Activated T-helper 1 cell treated with anti-CD3 and anti-CD28 coated beads, Interleukin-12 subunit alpha, Interleukin-12 subunit beta, Interleukin-2, Interleukin-4 antibody, amounts not matched to agents 30 ng/mL and 10 ng/mL and 1 ng/mL, durations not matched to agents 14 hours and 24 hours and 36 hours (primary cell): ENCODE measurements around the gene AMIGO1. TPM values are rescaled to one million over a fixed set of nuclear protein-coding genes. Genes with fewer than 3 reads are reported as not detected.
"Not testable (repeated sequence)": the region's sequence is repeated elsewhere in the genome, so short reads cannot be mapped to it uniquely, and the experiment has no call there.

Experiments used
- DNase-seq: peaks from one replicate; pipeline ENCODE4 v3.0.0; 2021; ENCODE audit warnings: low spot score
- H3K27ac Mint-ChIP-seq: one replicate; pipeline ENCODE4 v1.8.0; 2021; ENCODE audit warnings: mild to moderate bottlenecking, mixed read lengths
- H3K27me3 Mint-ChIP-seq: one replicate; pipeline ENCODE4 v1.8.0; 2022; ENCODE audit warnings: mild to moderate bottlenecking, moderate library complexity, mixed read lengths; ENCODE audit not compliant: insufficient read depth
- H3K36me3 Mint-ChIP-seq: one replicate; pipeline ENCODE4 v1.8.0; 2021; ENCODE audit warnings: low read depth, mixed read lengths
- H3K4me1 Mint-ChIP-seq: one replicate; pipeline ENCODE4 v1.8.0; 2021; ENCODE audit warnings: low read depth, mixed read lengths
- H3K4me3 Mint-ChIP-seq: one replicate; pipeline ENCODE4 v1.8.0; 2021; ENCODE audit warnings: mild to moderate bottlenecking, moderate library complexity, mixed read lengths
- H3K9me3 Mint-ChIP-seq: one replicate; pipeline ENCODE4 v1.8.0; 2021; ENCODE audit warnings: mixed read lengths
- intact Hi-C: fragments of 100-400 bp; cut with micrococcal nuclease; formaldehyde crosslinking; loops from one replicate; pipeline ENCODE4 v1.15.1; 2024
- total RNA-seq: library from RNA; stranded (reverse); gene quantifications from 2 replicates; pipeline ENCODE4 v1.2.3, GENCODE V29; 2022

AMIGO1 gene
- total RNA-seq, 1 donor from 2014 or later: 1.2 TPM

DNA sequence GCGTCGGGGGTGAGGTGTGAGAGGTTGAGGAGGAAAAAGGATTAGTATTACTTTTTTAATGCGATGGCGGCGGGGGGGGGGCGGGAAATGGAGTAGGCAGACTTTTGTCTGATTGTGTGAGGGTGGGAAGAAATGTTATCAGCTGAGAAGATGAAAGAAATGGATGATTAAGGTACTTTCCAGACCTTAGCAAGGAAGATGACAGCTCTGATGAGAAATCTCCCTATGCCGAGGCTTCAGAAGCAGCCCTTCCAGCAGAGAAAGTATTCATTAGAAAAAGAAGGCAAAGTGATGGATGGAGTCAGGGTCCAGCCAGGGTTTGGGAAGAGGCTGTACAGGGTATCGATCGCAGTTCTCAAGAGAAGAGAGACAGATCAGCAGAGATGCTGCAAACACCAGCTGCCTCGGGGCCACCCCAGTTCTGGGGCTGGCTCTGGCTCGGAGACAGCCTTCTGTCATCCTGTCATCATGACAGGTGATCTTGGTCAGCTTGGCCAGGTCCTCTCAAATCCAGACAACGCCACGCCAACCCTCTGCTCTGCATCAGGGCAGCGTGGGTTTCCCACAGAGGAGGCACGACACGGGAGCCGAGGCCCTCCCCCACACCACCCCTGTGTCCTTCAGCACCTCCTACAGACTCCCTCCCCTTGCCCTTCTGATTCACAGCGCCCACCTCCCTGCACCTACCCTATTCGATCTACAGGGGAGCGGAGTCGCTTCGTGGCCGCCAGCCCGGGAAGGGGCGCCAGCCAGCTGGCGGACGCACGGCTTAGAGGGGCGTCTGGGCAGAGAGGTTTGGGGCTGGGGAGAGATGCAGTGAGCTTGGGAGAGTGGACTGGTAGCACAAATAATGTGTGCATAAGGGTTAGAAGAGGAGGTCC lies 26.5 kb downstream of the AMIGO1 start:
- intact Hi-C loops: loop anchor here (1.0 to 5.0 kb wide), 8 partner anchors 11 to 551 kb away; partner anchors contain the start of genes CYB561D1, GSTM3, PSMA5 and PSRC1
- Mint-ChIP-seq H3K27me3 (peaks cover 14% of the 10 kb centered on the region), H3K36me3 (no peaks in the 10 kb centered on the region), H3K4me3 (peak overlapping the region; percentile 86), H3K9me3 (no peaks in the 10 kb centered on the region), H3K4me1 (peaks cover 39% of the 10 kb centered on the region), H3K27ac (peak overlapping the region; percentile 83)
- no peak for DNase-seq

DNA sequence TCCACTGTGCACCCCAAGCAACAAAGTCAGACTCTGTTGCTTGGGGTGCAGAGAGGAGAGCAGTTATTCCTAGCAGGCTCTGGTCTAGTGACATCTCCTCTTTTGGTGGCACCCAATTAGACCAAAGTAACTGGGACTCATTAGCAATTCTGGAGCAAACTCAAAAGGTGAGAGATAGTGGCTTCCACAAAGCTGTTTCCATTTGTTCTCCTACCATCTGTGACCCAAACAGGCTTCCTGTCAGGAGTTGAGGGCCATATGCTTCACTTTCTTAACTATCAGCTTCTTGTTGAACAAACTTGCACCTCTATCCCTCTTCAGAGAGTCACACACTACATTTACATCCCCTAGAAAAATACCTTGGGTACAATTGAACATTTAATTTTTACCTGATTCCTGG lies 27.3 kb downstream of the AMIGO1 start:
- H3K4me3 Mint-ChIP-seq: no peak overlapping the region
- no peak for DNase-seq
- H3K27me3 Mint-ChIP-seq: peaks cover 14% of the 10 kb centered on the region
- intact Hi-C loops: loop anchor here (2.0 to 5.0 kb wide), 3 partner anchors 140 to 270 kb away; partner anchors contain the start of genes GSTM3 and SARS1
- H3K9me3 Mint-ChIP-seq: no peaks in the 10 kb centered on the region
- peaks cover 39% of the 10 kb centered on the region for H3K4me1 Mint-ChIP-seq
- no peak overlapping the region for H3K27ac Mint-ChIP-seq
- H3K36me3 Mint-ChIP-seq: no peaks in the 10 kb centered on the region

DNA sequence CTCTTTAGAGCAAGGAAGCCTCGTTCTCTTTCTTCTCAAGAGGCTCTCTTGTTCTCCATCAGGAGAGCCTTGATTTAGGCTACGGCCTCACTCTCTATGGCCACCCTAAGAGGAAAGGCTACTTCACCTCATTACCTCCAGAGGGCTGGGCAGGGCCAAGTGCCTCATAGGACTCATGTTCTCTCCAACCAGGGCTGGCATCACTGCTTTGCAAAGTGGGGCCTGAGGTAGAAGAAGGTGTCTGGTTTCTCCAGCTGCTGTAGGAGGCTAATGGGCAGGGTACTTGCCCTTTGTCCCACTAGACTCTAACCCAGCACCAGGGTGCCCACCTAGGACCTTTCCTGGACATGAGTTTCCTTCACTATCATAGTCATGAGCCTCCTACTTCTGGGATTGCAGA lies 27.9 kb downstream of the AMIGO1 start:
- H3K4me1 Mint-ChIP-seq: peaks cover 38% of the 10 kb centered on the region
- peaks cover 14% of the 10 kb centered on the region for H3K27me3 Mint-ChIP-seq
- no peaks in the 10 kb centered on the region for H3K36me3 Mint-ChIP-seq
- H3K9me3 Mint-ChIP-seq: no peaks in the 10 kb centered on the region
- no peak overlapping the region for H3K27ac Mint-ChIP-seq
- no peak overlapping the region for H3K4me3 Mint-ChIP-seq
- intact Hi-C loops: loop anchor here (2.0 to 5.0 kb wide), 3 partner anchors 141 to 269 kb away; partner anchors contain the start of genes GSTM3 and SARS1
- DNase-seq: no peak

DNA sequence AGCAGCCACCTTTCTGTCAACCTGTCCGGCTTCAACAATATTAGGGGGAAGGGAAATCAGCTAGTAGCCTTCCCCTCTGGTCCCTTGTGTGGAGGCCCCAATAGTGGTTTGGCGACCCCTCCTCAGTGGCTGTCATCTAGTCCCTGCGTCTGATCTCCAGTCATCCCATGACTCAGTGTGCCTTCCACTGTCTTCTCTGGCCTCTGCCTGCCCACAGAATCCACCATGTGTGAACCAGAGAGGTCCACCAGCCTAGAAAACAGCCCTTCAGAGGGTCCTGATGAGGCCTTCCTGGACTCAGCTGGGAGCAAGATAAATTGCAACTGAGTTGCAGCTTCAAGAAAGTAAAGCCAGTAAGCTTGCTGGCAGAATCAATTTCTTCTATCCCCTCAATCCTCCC lies 29.6 kb downstream of the AMIGO1 start:
- H3K9me3 Mint-ChIP-seq: no peaks in the 10 kb centered on the region
- peaks cover 19% of the 10 kb centered on the region for H3K27me3 Mint-ChIP-seq
- no peak overlapping the region for H3K4me3 Mint-ChIP-seq
- DNase-seq: no peak
- intact Hi-C loops: loop anchor here (5.0 kb wide), 2 partner anchors 142 to 268 kb away; partner anchors contain the start of gene SARS1
- H3K27ac Mint-ChIP-seq: no peak overlapping the region
- H3K4me1 Mint-ChIP-seq: peaks cover 24% of the 10 kb centered on the region
- no peaks in the 10 kb centered on the region for H3K36me3 Mint-ChIP-seq

DNA sequence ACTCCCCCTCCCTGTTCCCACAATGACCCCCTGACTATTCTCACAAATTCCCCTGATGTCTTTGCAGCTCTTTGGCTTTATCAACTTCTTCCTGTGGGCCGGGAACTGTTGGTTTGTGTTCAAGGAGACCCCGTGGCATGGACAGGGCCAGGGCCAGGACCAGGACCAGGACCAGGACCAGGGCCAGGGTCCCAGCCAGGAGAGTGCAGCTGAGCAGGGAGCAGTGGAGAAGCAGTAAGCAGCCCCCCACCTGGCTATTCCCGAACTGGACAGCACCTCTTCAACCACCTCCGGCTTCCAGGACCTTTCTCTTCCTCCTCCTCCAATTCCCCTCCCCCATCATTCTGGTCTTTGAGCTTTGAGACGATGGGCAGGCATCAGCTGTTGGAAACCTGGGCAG lies 30.2 kb downstream of the AMIGO1 start:
- peaks cover 20% of the 10 kb centered on the region for H3K4me1 Mint-ChIP-seq
- DNase-seq: no peak
- no peaks in the 10 kb centered on the region for H3K36me3 Mint-ChIP-seq
- H3K27ac Mint-ChIP-seq: no peak overlapping the region
- peaks cover 19% of the 10 kb centered on the region for H3K27me3 Mint-ChIP-seq
- H3K9me3 Mint-ChIP-seq: no peaks in the 10 kb centered on the region
- H3K4me3 Mint-ChIP-seq: no peak overlapping the region
- intact Hi-C loops: no loop called here

DNA sequence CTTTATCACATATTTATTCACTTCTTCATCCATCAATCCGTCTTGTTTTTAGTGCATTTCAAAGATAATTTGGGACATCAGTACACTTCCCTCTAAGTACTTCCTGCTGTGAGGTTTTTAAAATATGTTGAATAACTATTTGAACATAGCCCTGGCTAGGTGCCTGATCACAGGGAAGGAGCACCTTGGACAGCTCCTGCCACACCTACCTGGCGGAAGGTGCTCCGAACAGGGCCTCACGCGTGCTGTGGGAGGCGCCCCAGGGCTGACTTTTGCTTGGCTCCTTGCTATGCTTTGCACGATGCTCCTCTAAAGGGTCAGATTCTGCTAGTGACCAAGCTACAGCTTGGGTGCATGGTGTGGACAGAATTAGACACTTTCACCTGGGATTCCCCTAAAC lies 30.7 kb downstream of the AMIGO1 start:
- Mint-ChIP-seq H3K27me3 (peaks cover 19% of the 10 kb centered on the region), H3K4me3 (no peak overlapping the region), H3K36me3 (no peaks in the 10 kb centered on the region), H3K9me3 (no peaks in the 10 kb centered on the region), H3K4me1 (peaks cover 20% of the 10 kb centered on the region), H3K27ac (no peak overlapping the region)
- no peak for DNase-seq
- intact Hi-C loops: no loop called here

DNA sequence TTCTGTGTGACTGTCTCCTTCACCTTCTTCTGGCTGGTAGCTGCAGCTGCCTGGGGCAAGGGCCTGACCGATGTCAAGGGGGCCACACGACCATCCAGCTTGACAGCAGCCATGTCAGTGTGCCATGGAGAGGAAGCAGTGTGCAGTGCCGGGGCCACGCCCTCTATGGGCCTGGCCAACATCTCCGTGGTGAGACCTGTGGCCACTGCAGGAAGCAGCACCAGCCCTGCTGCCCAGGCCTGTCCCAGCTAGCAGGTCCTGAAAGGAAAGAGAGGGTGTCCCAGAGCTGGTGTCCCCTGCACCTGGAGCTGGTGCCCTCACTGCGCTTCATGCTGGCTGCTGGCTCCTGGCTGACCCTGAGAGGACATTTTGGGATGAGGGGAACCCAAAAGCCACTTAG lies 31.7 kb downstream of the AMIGO1 start:
- no peak for DNase-seq
- peaks cover 13% of the 10 kb centered on the region for H3K4me1 Mint-ChIP-seq
- H3K36me3 Mint-ChIP-seq: no peaks in the 10 kb centered on the region
- no peak overlapping the region for H3K4me3 Mint-ChIP-seq
- H3K9me3 Mint-ChIP-seq: no peaks in the 10 kb centered on the region
- H3K27ac Mint-ChIP-seq: no peak overlapping the region
- intact Hi-C loops: no loop called here
- H3K27me3 Mint-ChIP-seq: peaks cover 25% of the 10 kb centered on the region

DNA sequence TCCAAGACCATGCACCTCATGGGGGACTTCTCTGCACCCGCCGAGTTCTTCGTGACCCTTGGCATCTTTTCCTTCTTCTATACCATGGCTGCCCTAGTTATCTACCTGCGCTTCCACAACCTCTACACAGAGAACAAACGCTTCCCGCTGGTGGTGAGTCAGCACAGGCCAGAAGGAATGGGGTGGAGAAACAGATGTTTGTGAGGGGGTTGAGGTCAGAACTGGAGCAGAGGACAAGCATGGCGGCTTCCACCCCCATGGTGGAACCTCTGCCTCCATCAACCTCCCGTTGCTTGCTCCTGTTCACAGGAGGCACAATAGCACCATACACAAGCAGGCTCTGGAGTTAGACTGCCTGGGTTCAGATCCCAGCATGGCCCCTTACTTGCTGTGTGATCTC lies 32.7 kb downstream of the AMIGO1 start:
- peaks cover 23% of the 10 kb centered on the region for H3K27me3 Mint-ChIP-seq
- H3K9me3 Mint-ChIP-seq: no peaks in the 10 kb centered on the region
- H3K27ac Mint-ChIP-seq: no peak overlapping the region
- intact Hi-C loops: no loop called here
- H3K4me1 Mint-ChIP-seq: peaks cover 6% of the 10 kb centered on the region
- no peak overlapping the region for H3K4me3 Mint-ChIP-seq
- H3K36me3 Mint-ChIP-seq: no peaks in the 10 kb centered on the region
- no peak for DNase-seq

DNA sequence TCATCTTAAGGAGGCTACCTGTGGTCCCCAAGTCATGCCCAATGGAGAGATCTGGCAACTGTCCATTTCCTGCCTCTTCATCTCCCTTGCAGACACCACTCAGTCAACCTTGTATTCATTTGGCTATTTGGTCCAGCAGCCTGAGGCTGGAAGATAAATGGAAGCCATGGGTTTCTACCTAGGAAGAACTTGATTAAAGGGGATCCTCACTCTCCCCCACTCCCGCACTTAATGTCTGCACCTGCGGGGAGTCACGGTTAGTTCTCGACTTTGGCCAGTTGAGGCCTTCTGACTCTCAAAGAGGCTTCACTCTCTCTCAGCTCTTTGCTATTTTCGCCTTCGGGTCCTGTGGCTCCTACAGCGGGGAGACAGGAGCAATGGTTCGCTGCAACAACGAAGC lies 34.3 kb downstream of the AMIGO1 start:
- Mint-ChIP-seq H3K4me1 (peaks cover 6% of the 10 kb centered on the region), H3K27me3 (peaks cover 27% of the 10 kb centered on the region), H3K27ac (no peak overlapping the region), H3K9me3 (no peaks in the 10 kb centered on the region), H3K36me3 (no peaks in the 10 kb centered on the region), H3K4me3 (no peak overlapping the region)
- intact Hi-C loops: no loop called here
- DNase-seq: no peak

DNA sequence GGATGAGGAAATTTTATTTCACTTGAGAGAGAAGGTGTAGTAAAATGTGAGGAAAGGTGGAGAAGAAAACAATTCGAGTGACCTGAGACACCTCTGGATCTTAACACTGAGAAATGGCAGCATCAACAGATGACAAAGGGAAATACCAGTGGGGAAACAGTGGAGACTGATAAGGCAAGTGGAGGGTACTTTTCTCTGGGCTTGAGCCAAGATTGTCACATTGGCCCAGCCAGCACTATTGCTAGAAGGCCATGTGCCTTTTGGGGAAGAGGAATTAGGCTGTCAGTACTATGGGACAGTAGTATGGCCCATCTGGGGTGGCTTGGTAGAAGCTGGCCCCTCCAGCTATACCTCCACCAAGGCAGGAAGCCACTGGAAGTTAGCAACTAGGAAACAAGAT lies 34.8 kb downstream of the AMIGO1 start:
- peaks cover 6% of the 10 kb centered on the region for H3K4me1 Mint-ChIP-seq
- no peaks in the 10 kb centered on the region for H3K36me3 Mint-ChIP-seq
- no peaks in the 10 kb centered on the region for H3K9me3 Mint-ChIP-seq
- intact Hi-C loops: no loop called here
- H3K4me3 Mint-ChIP-seq: no peak overlapping the region
- H3K27ac Mint-ChIP-seq: no peak overlapping the region
- no peak for DNase-seq
- H3K27me3 Mint-ChIP-seq: peaks cover 32% of the 10 kb centered on the region

DNA sequence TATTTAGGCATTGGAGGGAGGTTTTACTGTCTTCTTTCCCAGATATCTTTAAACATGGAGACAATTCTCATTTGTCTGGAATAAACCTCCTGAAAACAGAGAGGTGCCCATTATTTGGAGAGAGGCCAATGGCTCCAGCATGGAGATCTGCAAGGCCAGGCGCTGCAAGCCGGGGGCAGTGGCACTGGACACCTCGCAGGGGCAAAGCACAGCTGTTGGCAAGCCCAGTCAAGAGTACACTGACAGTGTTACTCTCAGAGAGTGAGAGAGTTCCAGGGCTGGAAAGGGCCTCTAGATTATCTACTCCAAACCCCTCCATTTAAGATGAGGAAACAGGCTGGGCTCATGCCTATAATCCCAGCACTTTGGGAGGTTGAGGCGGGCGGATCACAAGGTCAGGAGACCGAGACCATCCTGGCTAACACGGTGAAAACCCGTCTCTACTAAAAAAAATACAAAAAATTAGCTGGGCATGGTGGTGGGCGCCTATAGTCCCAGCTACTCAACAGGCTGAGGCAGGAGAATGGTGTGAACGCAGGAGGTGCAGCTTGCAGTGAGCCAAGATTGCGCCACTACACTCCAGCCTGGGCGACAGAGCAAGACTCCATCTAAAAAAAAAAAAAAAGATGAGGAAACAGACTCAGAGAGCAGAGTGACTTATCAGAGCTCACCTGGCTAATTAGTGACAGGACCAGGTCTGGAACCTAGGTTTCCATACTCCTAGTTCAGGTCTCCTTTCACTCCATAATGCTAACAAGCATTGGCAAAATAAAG lies 36.1 kb downstream of the AMIGO1 start:
- H3K27ac Mint-ChIP-seq, H3K4me3 Mint-ChIP-seq, DNase-seq, H3K4me1 Mint-ChIP-seq, intact Hi-C loops, H3K9me3 Mint-ChIP-seq, H3K36me3 Mint-ChIP-seq: not testable (repeated sequence)
- peaks cover 40% of the 10 kb centered on the region for H3K27me3 Mint-ChIP-seq

DNA sequence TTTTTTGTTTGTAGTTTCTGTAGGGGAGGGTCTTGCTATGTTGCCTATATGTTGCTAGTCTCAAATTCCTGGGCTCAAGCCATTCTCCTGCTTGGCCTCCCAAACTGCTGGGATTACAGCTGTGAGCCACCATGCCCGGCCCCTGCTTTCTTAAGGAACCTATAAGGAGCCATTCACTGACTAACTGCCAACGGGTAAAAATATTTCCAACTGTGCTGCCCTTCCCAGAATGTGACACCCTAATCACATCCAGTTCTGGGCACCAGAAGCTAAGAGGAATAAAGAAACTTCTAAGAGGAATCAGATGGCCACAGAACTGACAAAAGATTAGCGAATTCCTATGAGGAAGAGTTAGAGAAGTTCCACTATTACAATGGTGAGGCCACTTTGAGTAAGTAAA lies 36.7 kb downstream of the AMIGO1 start:
- H3K4me3 Mint-ChIP-seq: no peak overlapping the region
- intact Hi-C loops: no loop called here
- H3K27ac Mint-ChIP-seq: no peak overlapping the region
- DNase-seq: no peak
- H3K27me3 Mint-ChIP-seq: peaks cover 46% of the 10 kb centered on the region
- H3K4me1 Mint-ChIP-seq: no peaks in the 10 kb centered on the region
- H3K36me3 Mint-ChIP-seq: no peaks in the 10 kb centered on the region
- no peaks in the 10 kb centered on the region for H3K9me3 Mint-ChIP-seq

DNA sequence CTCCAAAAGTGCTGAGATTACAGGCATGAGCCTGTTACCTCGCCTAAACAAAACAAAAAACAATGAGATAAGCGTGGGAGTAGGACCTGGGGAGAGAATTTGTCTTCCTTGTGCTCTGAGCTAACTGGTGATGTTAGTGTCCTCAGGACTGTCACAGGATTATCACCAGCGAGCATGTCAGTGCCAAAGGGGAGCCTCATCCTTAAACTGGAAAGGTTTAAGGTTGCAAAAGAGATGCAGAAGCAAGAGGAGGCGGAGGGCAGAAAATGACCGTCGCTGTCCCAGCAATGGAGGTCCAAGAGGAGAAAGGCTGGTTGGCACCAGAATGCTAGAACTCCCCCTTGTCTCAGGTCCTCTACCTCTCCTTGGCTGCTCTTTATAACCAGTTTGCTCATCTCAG lies 39.3 kb downstream of the AMIGO1 start:
- peaks cover 58% of the 10 kb centered on the region for H3K27me3 Mint-ChIP-seq
- H3K9me3 Mint-ChIP-seq: no peaks in the 10 kb centered on the region
- intact Hi-C loops: no loop called here
- no peak overlapping the region for H3K4me3 Mint-ChIP-seq
- no peak for DNase-seq
- H3K36me3 Mint-ChIP-seq: no peaks in the 10 kb centered on the region
- no peak overlapping the region for H3K27ac Mint-ChIP-seq
- H3K4me1 Mint-ChIP-seq: no peaks in the 10 kb centered on the region
